Ishikawa (cell line): ENCODE results near the gene SEMA6B.

Source experiments
- CEBPB ChIP-seq: IDR thresholded peaks from 2 replicates; pipeline ENCODE4 v1.6.1; 2012
- CREB1 ChIP-seq: IDR thresholded peaks from 2 replicates; pipeline ENCODE4 v1.6.1; 2012; ENCODE audit warnings: low read depth
- EGR1 ChIP-seq: IDR thresholded peaks from 2 replicates; pipeline ENCODE4 v1.6.1; 2012
- EP300 ChIP-seq: IDR thresholded peaks from 2 replicates; pipeline ENCODE4 v1.6.1; 2012; ENCODE audit warnings: borderline replicate concordance
- FOXM1 ChIP-seq: IDR thresholded peaks from 2 replicates; pipeline ENCODE4 v1.6.1; 2012; ENCODE audit warnings: low read depth, borderline replicate concordance
- NFIC ChIP-seq: IDR thresholded peaks from 2 replicates; pipeline ENCODE4 v1.6.1; 2012
- RAD21 ChIP-seq: IDR thresholded peaks from 2 replicates; pipeline ENCODE4 v1.6.1; 2012; ENCODE audit warnings: low read depth
- TAF1 ChIP-seq: IDR thresholded peaks from 2 replicates; pipeline ENCODE4 v1.6.1; 2012; ENCODE audit warnings: low read depth, mild to moderate bottlenecking
- TCF12 ChIP-seq: IDR thresholded peaks from 2 replicates; pipeline ENCODE4 v1.6.1; 2012; ENCODE audit warnings: low read depth
- TEAD4 ChIP-seq: IDR thresholded peaks from 2 replicates; pipeline ENCODE4 v1.6.1; 2012
- YY1 ChIP-seq: IDR thresholded peaks from 2 replicates; pipeline ENCODE4 v1.6.1; 2012; ENCODE audit warnings: low read depth
- ZBTB7A ChIP-seq: IDR thresholded peaks from 2 replicates; pipeline ENCODE4 v1.6.1; 2012; ENCODE audit warnings: low read depth
- TF ChIP-seq, protein P1 (sequence below): IDR thresholded peaks from 2 replicates; pipeline ENCODE4 v1.6.1; 2012
- TF ChIP-seq, protein P2 (sequence below): IDR thresholded peaks from 2 replicates; pipeline ENCODE4 v1.6.1; 2012
- TF ChIP-seq, protein P3 (sequence below): IDR thresholded peaks from 2 replicates; pipeline ENCODE4 v1.6.1; 2012; ENCODE audit warnings: low read depth, mild to moderate bottlenecking

Gene SEMA6B

DNA sequence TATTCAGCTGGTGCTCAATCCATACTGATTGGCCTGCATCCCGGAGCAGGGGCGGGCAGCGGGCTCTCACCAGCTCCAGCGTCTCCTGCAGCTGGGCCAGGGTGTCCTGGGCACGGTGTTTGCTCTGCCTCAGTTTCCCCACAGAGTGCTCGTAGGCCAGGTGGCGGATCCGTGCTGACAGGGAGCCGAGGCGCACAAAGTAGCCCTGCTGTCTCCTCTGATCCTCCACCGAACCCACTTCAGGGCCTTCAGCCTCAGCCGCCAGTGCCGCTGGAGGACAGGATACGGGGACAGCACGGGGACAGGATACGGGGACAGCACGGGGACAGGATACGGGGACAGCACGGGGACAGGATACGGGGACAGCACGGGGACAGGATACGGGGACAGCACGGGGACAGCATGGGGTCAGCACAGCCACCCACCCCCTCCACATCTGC, 33.9 kb downstream of the SEMA6B start:
- TF ChIP-seq TAF1 (no peak), EP300 (no peak), YY1 (no peak), CREB1 (no peak), NFIC (no peak), TEAD4 (no peak), EGR1 (no peak), TCF12 (no peak)
- TF ChIP-seq, protein P1, sequence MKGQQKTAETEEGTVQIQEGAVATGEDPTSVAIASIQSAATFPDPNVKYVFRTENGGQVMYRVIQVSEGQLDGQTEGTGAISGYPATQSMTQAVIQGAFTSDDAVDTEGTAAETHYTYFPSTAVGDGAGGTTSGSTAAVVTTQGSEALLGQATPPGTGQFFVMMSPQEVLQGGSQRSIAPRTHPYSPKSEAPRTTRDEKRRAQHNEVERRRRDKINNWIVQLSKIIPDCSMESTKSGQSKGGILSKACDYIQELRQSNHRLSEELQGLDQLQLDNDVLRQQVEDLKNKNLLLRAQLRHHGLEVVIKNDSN, result no peak
- TF ChIP-seq, protein P2, sequence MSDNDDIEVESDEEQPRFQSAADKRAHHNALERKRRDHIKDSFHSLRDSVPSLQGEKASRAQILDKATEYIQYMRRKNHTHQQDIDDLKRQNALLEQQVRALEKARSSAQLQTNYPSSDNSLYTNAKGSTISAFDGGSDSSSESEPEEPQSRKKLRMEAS, result no peak

DNA sequence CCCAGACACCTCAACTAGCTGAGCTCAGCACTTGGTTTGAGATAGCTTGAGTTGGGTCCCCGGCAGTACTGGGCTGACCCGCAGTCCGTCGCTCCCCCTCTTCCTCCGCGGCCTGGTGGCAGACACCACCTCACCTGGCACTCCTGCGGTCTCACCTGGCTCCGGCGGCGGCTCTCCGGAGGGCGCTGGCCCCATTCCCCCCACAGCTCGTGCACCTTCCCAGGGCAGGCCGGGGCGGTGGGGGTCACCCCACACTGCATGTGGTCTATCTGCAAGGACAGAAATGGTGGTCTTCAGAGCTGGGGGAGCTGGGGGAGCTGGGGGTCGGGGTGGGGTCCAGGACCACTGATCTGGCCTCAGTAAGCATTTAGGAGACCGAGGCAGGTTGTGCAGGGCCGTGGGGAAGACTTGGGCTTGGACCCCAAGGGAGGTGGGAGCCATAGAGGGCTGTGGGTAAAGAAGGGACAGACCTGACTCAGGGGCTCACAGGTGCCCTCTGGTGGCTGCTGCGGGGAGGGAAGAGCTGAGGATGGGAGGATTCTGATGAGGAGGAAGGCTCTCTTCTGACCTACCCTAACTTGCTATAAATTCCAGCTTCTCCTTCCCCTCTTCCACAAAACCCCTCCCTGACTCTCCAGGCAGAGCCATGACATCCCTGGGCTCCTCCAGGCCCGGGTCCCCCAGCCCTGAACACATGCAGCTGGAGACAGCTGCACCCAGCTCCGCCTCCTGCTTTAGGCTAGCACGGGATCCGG, 34.5 kb downstream of the SEMA6B start:
- TF ChIP-seq TEAD4 (no peak), RAD21 (peak; percentile 35)

DNA sequence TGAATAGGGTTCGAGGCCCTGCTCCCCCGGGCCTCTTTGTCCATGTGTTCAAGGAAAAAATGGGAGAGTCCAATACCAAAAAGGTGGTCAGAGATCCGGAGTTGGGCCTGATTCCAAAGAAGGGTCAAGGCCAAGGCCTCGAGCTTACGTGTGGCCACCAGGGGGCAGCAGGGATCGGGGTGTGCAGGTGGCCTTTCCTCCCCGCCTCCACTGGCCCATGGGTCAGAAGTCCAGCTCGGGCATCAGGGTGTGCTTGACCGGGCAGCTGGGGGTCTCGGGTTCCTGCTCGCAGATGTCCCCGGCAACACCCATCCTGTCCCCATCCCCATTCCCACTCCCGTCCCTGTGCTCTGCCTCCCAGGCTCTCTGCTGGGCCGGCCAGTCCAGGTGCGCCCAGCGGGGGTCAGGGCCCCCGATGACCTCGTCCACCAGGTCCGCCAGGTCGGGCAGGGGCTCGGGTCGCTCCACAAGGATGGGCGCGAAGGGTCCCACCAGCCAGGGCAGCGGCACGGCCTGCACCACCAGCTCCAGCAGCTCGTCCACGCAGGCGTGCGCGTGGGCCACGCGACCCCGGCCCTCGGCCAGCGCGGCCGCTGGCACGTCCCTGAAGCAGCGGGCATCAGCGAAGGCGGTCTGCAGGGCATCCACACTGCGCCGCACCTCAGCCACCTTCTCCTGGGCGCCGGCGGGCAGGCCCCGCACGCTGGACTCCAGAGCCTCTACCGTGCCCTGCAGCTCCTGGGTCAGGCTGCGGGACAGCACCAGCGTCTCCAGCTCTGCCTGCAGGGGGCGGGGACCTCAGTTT, 36.0 kb downstream of the SEMA6B start:
- TF ChIP-seq RAD21, result peak; percentile 65
- TF ChIP-seq, protein P1, result no peak
- peak; percentile 47 for TF ChIP-seq NFIC
- TF ChIP-seq EGR1, result no peak
- no peak for TF ChIP-seq ZBTB7A

DNA sequence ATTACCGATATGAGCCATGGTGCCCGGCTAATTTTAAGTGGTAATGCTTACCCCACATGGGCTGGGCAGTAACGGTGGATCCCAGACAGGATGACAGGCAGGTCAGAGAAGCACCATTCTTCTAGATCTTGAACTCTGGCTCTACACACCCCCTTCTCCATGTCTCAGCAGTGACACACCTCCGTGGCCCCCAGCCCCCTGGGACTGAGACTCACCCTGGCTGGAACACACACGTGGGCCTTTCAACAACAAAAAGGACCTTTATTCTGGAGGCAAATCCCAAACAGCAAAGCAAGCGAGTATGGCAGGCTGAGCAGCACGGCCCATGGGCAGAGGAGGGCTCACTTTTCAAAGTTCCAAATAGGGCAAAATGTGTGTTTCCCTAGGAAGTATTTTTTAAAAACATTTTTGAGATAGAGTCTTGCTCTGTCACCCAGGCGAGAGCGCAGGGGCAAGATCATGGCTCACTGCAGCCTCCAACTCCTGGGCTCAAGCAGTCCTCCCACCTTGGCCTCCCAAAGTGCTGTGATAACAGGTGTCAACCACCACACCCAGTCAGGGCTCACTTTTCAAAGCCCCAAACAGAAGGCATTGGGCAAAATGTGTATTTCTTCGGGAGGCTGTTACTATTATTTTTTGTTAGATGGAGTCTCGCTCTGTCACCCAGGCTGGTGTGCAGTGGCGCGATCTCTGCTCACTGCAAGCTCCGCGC, 37.0 kb downstream of the SEMA6B start:
- TF ChIP-seq, protein P1, result no peak
- TF ChIP-seq ZBTB7A, result no peak
- TF ChIP-seq EGR1, result no peak
- no peak for TF ChIP-seq RAD21
- TF ChIP-seq, protein P3, sequence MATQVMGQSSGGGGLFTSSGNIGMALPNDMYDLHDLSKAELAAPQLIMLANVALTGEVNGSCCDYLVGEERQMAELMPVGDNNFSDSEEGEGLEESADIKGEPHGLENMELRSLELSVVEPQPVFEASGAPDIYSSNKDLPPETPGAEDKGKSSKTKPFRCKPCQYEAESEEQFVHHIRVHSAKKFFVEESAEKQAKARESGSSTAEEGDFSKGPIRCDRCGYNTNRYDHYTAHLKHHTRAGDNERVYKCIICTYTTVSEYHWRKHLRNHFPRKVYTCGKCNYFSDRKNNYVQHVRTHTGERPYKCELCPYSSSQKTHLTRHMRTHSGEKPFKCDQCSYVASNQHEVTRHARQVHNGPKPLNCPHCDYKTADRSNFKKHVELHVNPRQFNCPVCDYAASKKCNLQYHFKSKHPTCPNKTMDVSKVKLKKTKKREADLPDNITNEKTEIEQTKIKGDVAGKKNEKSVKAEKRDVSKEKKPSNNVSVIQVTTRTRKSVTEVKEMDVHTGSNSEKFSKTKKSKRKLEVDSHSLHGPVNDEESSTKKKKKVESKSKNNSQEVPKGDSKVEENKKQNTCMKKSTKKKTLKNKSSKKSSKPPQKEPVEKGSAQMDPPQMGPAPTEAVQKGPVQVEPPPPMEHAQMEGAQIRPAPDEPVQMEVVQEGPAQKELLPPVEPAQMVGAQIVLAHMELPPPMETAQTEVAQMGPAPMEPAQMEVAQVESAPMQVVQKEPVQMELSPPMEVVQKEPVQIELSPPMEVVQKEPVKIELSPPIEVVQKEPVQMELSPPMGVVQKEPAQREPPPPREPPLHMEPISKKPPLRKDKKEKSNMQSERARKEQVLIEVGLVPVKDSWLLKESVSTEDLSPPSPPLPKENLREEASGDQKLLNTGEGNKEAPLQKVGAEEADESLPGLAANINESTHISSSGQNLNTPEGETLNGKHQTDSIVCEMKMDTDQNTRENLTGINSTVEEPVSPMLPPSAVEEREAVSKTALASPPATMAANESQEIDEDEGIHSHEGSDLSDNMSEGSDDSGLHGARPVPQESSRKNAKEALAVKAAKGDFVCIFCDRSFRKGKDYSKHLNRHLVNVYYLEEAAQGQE, result no peak
- TF ChIP-seq FOXM1, result no peak
- TF ChIP-seq, protein P2, result no peak
- no peak for TF ChIP-seq TCF12
- no peak for TF ChIP-seq EP300
- no peak for TF ChIP-seq TEAD4
- no peak for TF ChIP-seq CEBPB
- no peak for TF ChIP-seq YY1
- no peak for TF ChIP-seq NFIC
- no peak for TF ChIP-seq CREB1
- no peak for TF ChIP-seq TAF1

DNA sequence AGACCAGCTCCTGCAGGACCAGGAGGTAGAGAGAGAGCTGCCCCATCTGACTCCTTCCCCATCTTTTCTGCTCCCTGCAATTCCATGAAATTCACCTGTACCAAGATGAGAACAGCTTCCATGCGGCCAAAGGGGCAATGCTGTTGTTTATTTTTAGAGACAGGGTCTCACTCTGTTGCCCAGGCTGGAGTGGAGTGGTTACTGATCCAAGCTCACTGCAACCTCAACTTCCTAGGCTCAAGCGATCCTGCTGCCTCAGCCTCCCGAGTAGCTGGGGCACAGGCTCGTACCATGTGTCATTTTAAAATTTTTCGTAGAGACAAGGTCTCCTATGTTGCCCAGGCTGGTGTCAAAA, 37.6 kb downstream of the SEMA6B start:
- TF ChIP-seq TAF1 (no peak), YY1 (no peak), RAD21 (no peak), TCF12 (no peak)
- TF ChIP-seq, protein P1, result no peak

DNA sequence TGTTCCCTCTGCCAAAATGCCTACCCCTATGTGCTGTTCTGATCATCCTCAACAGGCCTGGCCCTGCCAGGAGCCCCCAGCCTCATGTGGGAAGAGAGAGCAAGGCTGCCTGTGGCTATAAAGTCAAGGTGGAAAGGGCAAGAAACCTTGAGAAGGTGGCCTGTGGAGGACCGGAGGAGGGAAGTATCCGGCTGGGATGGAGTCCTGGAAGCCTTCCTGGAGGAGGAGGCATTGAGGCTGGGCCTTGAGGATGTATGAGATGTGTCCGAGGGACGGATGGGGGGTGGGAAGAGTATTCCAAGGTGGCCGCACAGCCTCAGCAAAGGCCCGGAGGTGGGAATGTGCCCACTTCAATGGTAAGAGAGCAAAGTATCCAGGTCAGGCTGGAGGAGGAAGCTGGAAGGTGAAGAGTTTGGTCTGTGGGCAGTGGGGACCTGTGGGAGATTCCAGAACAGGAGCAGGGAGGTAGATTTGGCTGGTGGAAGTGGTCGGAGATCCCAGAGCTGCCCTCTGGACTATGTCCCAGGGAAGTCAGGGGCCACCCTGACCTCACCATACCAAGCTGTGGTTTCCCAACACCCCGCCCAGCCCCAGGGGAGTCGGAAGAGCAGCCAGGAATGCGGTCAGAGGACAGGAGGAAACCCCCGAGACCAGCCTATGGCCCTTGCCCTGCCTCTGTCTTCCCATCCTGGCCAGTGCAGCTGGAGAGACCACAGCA, 38.2 kb downstream of the SEMA6B start:
- TF ChIP-seq YY1 (no peak), FOXM1 (no peak), RAD21 (no peak), TEAD4 (no peak), ZBTB7A (no peak), CEBPB (no peak), CREB1 (no peak)
- TF ChIP-seq, protein P3, result no peak
